ENCODE measurements around the gene ZBTB18.
A peak's percentile ranks its signal among the peaks of the same experiment; 100 is the strongest.

ZBTB18 gene

DNA sequence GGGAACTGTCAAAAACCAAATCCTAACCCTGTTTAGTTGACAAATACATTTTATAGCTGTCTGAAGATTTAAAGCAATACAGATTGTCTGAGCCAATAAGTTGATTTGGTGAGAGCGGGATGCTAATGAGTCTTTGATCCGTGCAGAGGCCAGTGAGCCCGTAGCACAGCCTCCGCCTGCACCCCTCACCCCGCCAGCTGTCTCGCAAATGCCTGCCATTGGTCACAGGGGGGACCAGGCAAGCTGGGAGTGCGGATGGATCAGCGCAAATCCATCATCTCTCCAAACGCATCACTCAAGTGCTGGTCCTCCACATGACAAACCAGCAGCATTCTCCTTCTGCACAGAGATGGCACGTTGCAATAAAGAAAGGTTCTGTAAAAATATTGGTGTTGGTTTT is 51.0 kb downstream of the ZBTB18 start:
- DNase-seq (ENCODE audit: low read depth), result no peak
- no peak for TF ChIP-seq CTCF (conservative IDR thresholded peaks at IDR 0.05; ENCODE audit: low read depth, low read length)
- no peak overlapping the region for H3K4me3 ChIP-seq (ENCODE audit: low read length)

DNA sequence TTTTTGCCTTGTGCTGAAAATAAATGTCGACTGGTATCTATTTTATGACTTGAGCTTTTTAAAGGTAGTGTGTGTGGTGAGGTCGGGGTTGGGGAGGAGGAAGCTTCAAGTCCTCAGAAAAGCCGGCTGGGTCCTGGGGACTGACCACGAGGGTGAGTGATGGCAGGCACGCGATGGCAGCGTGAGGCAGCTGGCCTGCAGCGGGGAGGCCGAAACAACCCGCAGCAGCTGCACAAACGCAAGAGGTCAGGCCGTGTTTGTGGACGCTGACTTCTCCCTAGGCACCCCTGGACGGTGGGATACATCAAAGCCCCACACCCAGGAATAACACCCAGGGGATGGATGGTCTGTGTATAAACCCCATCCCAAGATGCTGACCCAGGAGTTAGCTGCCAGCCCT is 51.4 kb downstream of the ZBTB18 start:
- no peak overlapping the region for H3K4me3 ChIP-seq (ENCODE audit: low read length)
- no peak for TF ChIP-seq CTCF (conservative IDR thresholded peaks at IDR 0.05; ENCODE audit: low read depth, low read length)
- DNase-seq (ENCODE audit: low read depth), result no peak

GRCh38 chr1:244104309-244105060 is 53.4 kb downstream of the ZBTB18 start:
- H3K4me3 ChIP-seq (ENCODE audit: low read length), result no peak overlapping the region
- DNase-seq (ENCODE audit: low read depth), result peak; percentile 69

DNA sequence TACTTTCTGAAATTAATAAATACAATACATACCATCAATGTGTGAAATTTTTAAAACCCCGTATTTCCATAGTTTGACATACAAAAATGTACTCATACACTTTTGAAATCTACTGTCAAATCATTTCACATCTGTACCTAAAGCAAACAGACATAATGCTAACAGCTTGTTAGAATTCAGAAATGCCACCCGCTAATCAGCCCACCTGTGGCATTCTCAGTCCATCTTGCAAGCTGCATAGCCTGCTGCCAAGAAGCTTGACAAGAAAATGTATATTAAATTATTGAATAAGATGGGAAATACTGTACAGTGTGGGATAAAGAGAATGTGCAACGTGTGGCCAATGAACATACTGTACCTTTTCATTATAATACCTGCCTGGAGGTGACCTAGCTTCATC is 55.1 kb downstream of the ZBTB18 start:
- TF ChIP-seq CTCF (conservative IDR thresholded peaks at IDR 0.05; ENCODE audit: low read depth, low read length), result no peak

More at GRCh38 chr1:244104309-244105060, 53.4 kb downstream of the ZBTB18 start:
- TF ChIP-seq CTCF (conservative IDR thresholded peaks at IDR 0.05; ENCODE audit: low read depth, low read length), result no peak

More for the DNA sequence above, 55.1 kb downstream of the ZBTB18 start:
- no peak for DNase-seq (ENCODE audit: low read depth)
- no peak overlapping the region for H3K4me3 ChIP-seq (ENCODE audit: low read length)
